Endothelial cell of umbilical vein (primary cell): Measurements from ENCODE around the gene LMAN1L. TPM values are rescaled to one million over a fixed set of nuclear protein-coding genes. Genes with fewer than 3 reads are reported as not detected.

Experiments used
- BruUV-seq: library from RNA; stranded (reverse); fragments of 400-500 nt; replicated peaks from 2 replicates; lab custom pipeline; 2021; lab: Mats Ljungman, UMichigan
- CTCF ChIA-PET: fragments of 300-600, 350-600 bp; sonication (Branson Sonifier 250); formaldehyde crosslinking; loops from one replicate; lab custom pipeline; 2021; ENCODE audit warnings: antibody characterized with exemption, inconsistent platforms; lab: Charles Lee
- POLR2A ChIA-PET: fragments of 300-600, 350-600 bp; sonication (Branson Sonifier 250); formaldehyde crosslinking; loops from one replicate; lab custom pipeline; 2021; ENCODE audit warnings: antibody characterized with exemption, inconsistent platforms; lab: Charles Lee
- DNase-seq: peaks from one replicate; pipeline ENCODE4 v3.0.0-alpha.2; 2011; ENCODE audit warnings: low read depth, low spot score
- FAIRE-seq: peaks from 2 replicates; lab custom pipeline; 2011; peaks lifted over from hg19 to GRCh38; lab: Jason Lieb, UNC
- H2AFZ ChIP-seq: 2 replicates; pipeline ENCODE4 v1.6.0; 2012; ENCODE audit warnings: low read depth, low read length, control low read depth, inconsistent platforms
- H3K27ac ChIP-seq: 2 replicates; pipeline ENCODE4 v1.5.1; 2011; ENCODE audit warnings: low read depth, mild to moderate bottlenecking, control low read depth, low read length, moderate library complexity; ENCODE audit not compliant: insufficient read depth
- H3K27me3 ChIP-seq, 2 experiments: 2 replicates each; pipeline versions ENCODE4 v1.6.0 to v1.6.1; 2011; ENCODE audit warnings: low read length in 2 of 2, mixed read lengths in 1 of 2; ENCODE audit not compliant: control insufficient read depth in 2 of 2, insufficient read depth in 2 of 2
- H3K36me3 ChIP-seq, 2 experiments: 2 replicates in 1 of 2; 3 replicates in 1 of 2; pipeline ENCODE4 v1.5.1; 2011; ENCODE audit warnings: low read length in 2 of 2, mild to moderate bottlenecking in 1 of 2, moderate library complexity in 1 of 2; ENCODE audit not compliant: control insufficient read depth in 2 of 2, insufficient read depth in 2 of 2; ENCODE audit errors: extremely low read depth in 1 of 2
- H3K4me1 ChIP-seq: 3 replicates; pipeline ENCODE4 v1.5.1; 2011; ENCODE audit warnings: mild to moderate bottlenecking, low read length; ENCODE audit not compliant: control insufficient read depth, insufficient read depth; ENCODE audit errors: extremely low read depth
- H3K4me2 ChIP-seq: 2 replicates; pipeline ENCODE4 v1.6.1; 2011; ENCODE audit warnings: low read length, control low read depth, mixed read lengths; ENCODE audit not compliant: insufficient read depth
- H3K4me3 ChIP-seq, 3 experiments: fragments of 200-600 bp in 1 of 3; sonication (generic), shearing (Covaris generic) in 1 of 3; replicated peaks in 1 of 3; 2 replicates each; pipeline ENCODE4 v1.5.1; 2011 to 2016; ENCODE audit warnings: control low read depth in 3 of 3, low read length in 3 of 3, mild to moderate bottlenecking in 2 of 3, inconsistent platforms in 1 of 3, low read depth in 1 of 3, moderate library complexity in 1 of 3; ENCODE audit not compliant: insufficient read depth in 1 of 3
- H3K79me2 ChIP-seq: 2 replicates; pipeline ENCODE4 v1.6.0; 2012; ENCODE audit warnings: low read length, inconsistent platforms; ENCODE audit not compliant: control insufficient read depth, insufficient read depth
- H3K9ac ChIP-seq: replicated peaks from 2 replicates; pipeline ENCODE3; 2011; ENCODE audit warnings: low read length, control low read depth; ENCODE audit not compliant: insufficient read depth; ENCODE audit errors: extremely low read depth
- H3K9me1 ChIP-seq: replicated peaks from 3 replicates; pipeline ENCODE4 v1.6.0; 2011; ENCODE audit warnings: mild to moderate bottlenecking, low read length; ENCODE audit not compliant: control insufficient read depth, insufficient read depth; ENCODE audit errors: extremely low read depth
- H3K9me3 ChIP-seq: replicated peaks from 2 replicates; pipeline ENCODE4 v1.5.1; 2012; ENCODE audit warnings: low read length, inconsistent platforms; ENCODE audit not compliant: control insufficient read depth, insufficient read depth
- H4K20me1 ChIP-seq: replicated peaks from 2 replicates; pipeline ENCODE3; 2011; ENCODE audit warnings: mild to moderate bottlenecking, low read length; ENCODE audit not compliant: control insufficient read depth, insufficient read depth; ENCODE audit errors: extremely low read depth
- CTCF ChIP-seq, 2 donors: IDR thresholded peaks; 1 replicate in 1 of 2; 2 replicates in 1 of 2; pipeline ENCODE4 v1.5.1; 2011; ENCODE audit warnings: low read length in 2 of 2, mild to moderate bottlenecking in 2 of 2, moderate library complexity in 2 of 2, control low read depth in 1 of 2, inconsistent platforms in 1 of 2, low read depth in 1 of 2; ENCODE audit not compliant: insufficient read depth in 1 of 2; ENCODE audit errors: extremely low read depth in 1 of 2
- EZH2 ChIP-seq: IDR thresholded peaks from 2 replicates; pipeline ENCODE4 v1.6.1; 2012; ENCODE audit warnings: borderline replicate concordance, low read depth, mild to moderate bottlenecking, moderate library complexity, low read length, inconsistent platforms; ENCODE audit not compliant: severe bottlenecking
- FOS ChIP-seq: IDR thresholded peaks from 2 replicates; pipeline ENCODE4 v1.6.1; 2011; ENCODE audit warnings: mild to moderate bottlenecking, low read length, moderate library complexity, borderline replicate concordance; ENCODE audit not compliant: insufficient read depth
- GATA2 ChIP-seq: IDR thresholded peaks from 2 replicates; pipeline ENCODE4 v1.7.0; 2011; ENCODE audit warnings: low read depth, mild to moderate bottlenecking, moderate library complexity, mixed read lengths, low read length; ENCODE audit not compliant: insufficient read length, insufficient read depth
- JUN ChIP-seq: IDR thresholded peaks from 2 replicates; pipeline ENCODE4 v1.6.1; 2011; ENCODE audit warnings: borderline replicate concordance, low read depth; ENCODE audit not compliant: insufficient read length, insufficient read depth
- MAX ChIP-seq: IDR thresholded peaks from 2 replicates; pipeline ENCODE4 v1.6.1; 2011; ENCODE audit not compliant: insufficient read depth, insufficient read length
- MYC ChIP-seq: IDR thresholded peaks from one replicate; pipeline ENCODE4 v1.6.1; 2011; ENCODE audit warnings: mild to moderate bottlenecking, low read depth, low read length
- POLR2A ChIP-seq: IDR thresholded peaks from 2 replicates; pipeline ENCODE4 v1.6.1; 2012; ENCODE audit warnings: low read depth, mild to moderate bottlenecking, control low read depth, low read length
- POLR2AphosphoS5 ChIP-seq: IDR thresholded peaks from 2 replicates; pipeline ENCODE4 v1.6.1; 2012; ENCODE audit warnings: low read depth, mild to moderate bottlenecking, control low read depth, low read length, moderate library complexity; ENCODE audit not compliant: insufficient read depth
- dilution Hi-C: fragments of 300-500 bp; cut with MboI; formaldehyde crosslinking; loops from one replicate; pipeline ENCODE4 v1.15.0; 2019; ENCODE audit warnings: low sequenced_read_pairs; ENCODE audit not compliant: extremely low pct_ligation_motif_present
- intact Hi-C: fragments of 100-400 bp; cut with micrococcal nuclease; formaldehyde crosslinking; loops from one replicate; pipeline ENCODE4 v1.10.0; 2022
- polyA plus RNA-seq, 4 experiments: library from polyadenylated mRNA; depleted of rRNA in 3 of 4; stranded (reverse) in 3 of 4; unstranded in 1 of 4; fragments of >200 nt; gene quantifications; 2 replicates each; pipeline versions ENCODE4 v1.2.1 to v1.2.3, GENCODE V29; 2011 to 2012; ENCODE audit warnings: missing spikeins in 1 of 4
- total RNA-seq: library from RNA; stranded (reverse); gene quantifications from 2 replicates; pipeline ENCODE4 v1.2.3, GENCODE V29; 2021

Gene LMAN1L
- total and polyA plus RNA-seq, 2 donors (not counting 3 experiments of a cell fraction or from before 2014, with no cell fraction given) = not detected

- H4K20me1 ChIP-seq = no peaks in the 10 kb centered on the region
- peaks cover 6% of the 10 kb centered on the region for H3K4me1 ChIP-seq
- CTCF ChIA-PET = interaction anchor here (1.5 kb wide), 1 partner anchor 19 kb away, joined by 4 read pairs; no protein-coding TSS in a partner anchor
- no peak overlapping the region for H3K4me3 ChIP-seq
- H3K4me2 ChIP-seq = no peak overlapping the region
- POLR2A ChIA-PET = no interaction called here
- FAIRE-seq (no peak), DNase-seq (no peak)
- H3K27ac ChIP-seq = no peak overlapping the region
- TF ChIP-seq POLR2A (no peak), FOS (no peak), GATA2 (no peak), MYC (no peak), MAX (no peak)
- H2AFZ ChIP-seq = no peak overlapping the region
- H3K9ac ChIP-seq = no peak overlapping the region
- no TSS peak for BruUV-seq
- peaks cover 96% of the 10 kb centered on the region for H3K79me2 ChIP-seq
- H3K9me1 ChIP-seq = no peaks in the 10 kb centered on the region
- dilution Hi-C loops (no loop called here), intact Hi-C loops (no loop called here)
- H3K36me3 ChIP-seq = peaks cover 0 to 7% of the 10 kb centered on the region in 2 experiments
- H3K9me3 ChIP-seq = no peaks in the 10 kb centered on the region
- H3K27me3 ChIP-seq = no peaks in the 10 kb centered on the region
Observed at GRCh38 chr15:74789741-74790079, 22.9 kb upstream of the LMAN1L start.

GRCh38 chr15:74790080-74790916, 22.3 kb upstream of the LMAN1L start:
- peaks cover 0 to 7% of the 10 kb centered on the region in 2 experiments for H3K36me3 ChIP-seq
- H3K9ac ChIP-seq = no peak overlapping the region
- H3K4me2 ChIP-seq = no peak overlapping the region
- H4K20me1 ChIP-seq = no peaks in the 10 kb centered on the region
- DNase-seq = no peak
- H3K4me1 ChIP-seq = peaks cover 6% of the 10 kb centered on the region
- no peaks in the 10 kb centered on the region for H3K9me1 ChIP-seq
- H3K79me2 ChIP-seq = peaks cover 92% of the 10 kb centered on the region
- no peaks in the 10 kb centered on the region for H3K9me3 ChIP-seq
- BruUV-seq = no TSS peak
- CTCF ChIA-PET = interaction anchor here (1.5 kb wide), 1 partner anchor 19 kb away, joined by 4 read pairs; no protein-coding TSS in a partner anchor
- no peak overlapping the region for H2AFZ ChIP-seq
- TF ChIP-seq GATA2 (no peak), EZH2 (no peak), MYC (no peak), POLR2A (no peak), MAX (no peak), POLR2AphosphoS5 (no peak), FOS (no peak), CTCF (IDR thresholded peaks at IDR 0.05; ENCODE audit: extremely low read depth in 1 of 2, insufficient read depth in 1 of 2, low read depth in 1 of 2, low read length in 2 of 2) (no peak), JUN (no peak)
- no peaks in the 10 kb centered on the region for H3K27me3 ChIP-seq
- H3K4me3 ChIP-seq = no peak overlapping the region
- no peak overlapping the region for H3K27ac ChIP-seq
- dilution Hi-C loops = no loop called here
- no peak for FAIRE-seq
- intact Hi-C loops = no loop called here
- POLR2A ChIA-PET = no interaction called here
